Motor neuron (in vitro differentiated cells): ENCODE measurements around the gene RPE65. TPM values are rescaled to one million over a fixed set of nuclear protein-coding genes. Genes with fewer than 3 reads are reported as not detected.
A peak's percentile ranks its signal among the peaks of the same experiment; 100 is the strongest.
"Not testable (repeated sequence)": the region's sequence is repeated elsewhere in the genome, so short reads cannot be mapped to it uniquely, and the experiment has no call there.

Experiments used
- ATAC-seq, 8 experiments: fragments of 200-7000 bp; cut with Tn5 transposase; replicated peaks in 6 of 8; 2 replicates each; pipeline ENCODE4 v1.8.0; 2021; ENCODE audit warnings: mild to moderate bottlenecking in 8 of 8, moderate library complexity in 8 of 8
- H3K27ac ChIP-seq, 2 donors: fragments of 250-450 bp; sonication (Bioruptor Pico); 2 replicates each; pipeline ENCODE4 v1.9.0; 2021; ENCODE audit warnings: antibody characterized with exemption in 2 of 2, mild to moderate bottlenecking in 2 of 2, moderate library complexity in 1 of 2
- H3K4me1 ChIP-seq, 2 donors: fragments of 250-450 bp; sonication (Bioruptor Pico); replicated peaks in 1 of 2; 2 replicates each; pipeline ENCODE4 v1.6.1; 2021; ENCODE audit warnings: antibody characterized with exemption in 2 of 2, mild to moderate bottlenecking in 2 of 2, moderate library complexity in 1 of 2
- H3K4me3 ChIP-seq, 5 donors: fragments of 250-450 bp; sonication (Bioruptor Pico); 2 replicates each; pipeline ENCODE4 v1.9.0; 2021; ENCODE audit warnings: antibody characterized with exemption in 5 of 5, mild to moderate bottlenecking in 5 of 5, moderate library complexity in 4 of 5
- WGBS, 10 experiments: fragments of 450-650 bp; shearing (Covaris generic); methylation state at CpG; one replicate each; pipeline ENCODE4 v1.0.0; 2022; 5-methylcytosine and 5-hydroxymethylcytosine counted together
- in situ Hi-C, 9 experiments: fragments of 400-800 bp; cut with MboI; loops; one replicate each; pipeline ENCODE4 v1.15.0; 2021; ENCODE audit warnings: low sequenced_read_pairs in 9 of 9, low pct_unique_long_range_greater_than_20kb in 2 of 9; ENCODE audit not compliant: unreplicated experiment in 9 of 9
- total RNA-seq, 8 experiments: library from RNA; unstranded; fragments of 300-600 nt; gene quantifications; 2 replicates each; pipeline versions ENCODE4 v1.2.3 to v1.2.4, GENCODE V29; 2022

Gene RPE65
- total RNA-seq, 8 experiments from 2014 or later: 1.2 to 17.0 TPM; not detected in 6

GRCh38 chr1:68478662-68479061 is 28.9 kb upstream of the RPE65 start:
- in situ Hi-C loops: no loop called here
- Histone ChIP-seq H3K27ac (no peak overlapping the region), H3K4me1 (no peaks in the 10 kb centered on the region), H3K4me3 (no peak overlapping the region)
- 24 to 100% (median 42%) methylated on average over 1 to 2 of the region's 2 CpGs; no CpG with 5 or more reads in 1 of the 10 experiments for WGBS, 10 experiments
- no peak for ATAC-seq

GRCh38 chr1:68476626-68477025 is 26.9 kb upstream of the RPE65 start:
- H3K27ac ChIP-seq, H3K4me1 ChIP-seq, ATAC-seq, in situ Hi-C loops, H3K4me3 ChIP-seq: not testable (repeated sequence)
- 74 to 100% (median 94%) methylated on average over 1 to 2 of the region's 2 CpGs; no CpG with 5 or more reads in 2 of the 10 experiments for WGBS, 10 experiments

- Histone ChIP-seq H3K4me3 (no peak overlapping the region), H3K4me1 (no peaks in the 10 kb centered on the region), H3K27ac (no peak overlapping the region)
- no peak for ATAC-seq
- in situ Hi-C loops: loop anchor here in 1 of 9 experiments (25.0 kb wide), 1 partner anchor 1639 kb away; no protein-coding TSS in a partner anchor
Measured at GRCh38 chr1:68473060-68473459, 23.3 kb upstream of the RPE65 start.

- Histone ChIP-seq H3K4me3 (no peak overlapping the region), H3K4me1 (no peaks in the 10 kb centered on the region), H3K27ac (no peak overlapping the region)
- 38 to 94% (median 69%) methylated on average over 1 to 2 of the region's 2 CpGs for WGBS, 10 experiments
- in situ Hi-C loops: loop anchor here in 1 of 9 experiments (25.0 kb wide), 1 partner anchor 1642 kb away; no protein-coding TSS in a partner anchor
- ATAC-seq: peak in 3 of 8 experiments; percentile 18 to 45 (median 25)
Measured at GRCh38 chr1:68470388-68470970, 20.7 kb upstream of the RPE65 start.

- 25 to 49% (median 33%) methylated on average over 4 to 6 of the region's 6 CpGs; no CpG with 5 or more reads in 1 of the 10 experiments for whole genome bisulfite sequencing, 10 experiments
- H3K4me3 ChIP-seq: no peak overlapping the region
- peak in 2 of 8 experiments; percentile 23 to 32 for ATAC-seq
- no peak overlapping the region for H3K27ac ChIP-seq
- H3K4me1 ChIP-seq: no peaks in the 10 kb centered on the region
- in situ Hi-C loops: loop anchor here in 1 of 9 experiments (25.0 kb wide), 1 partner anchor 1647 kb away; no protein-coding TSS in a partner anchor
Measured at GRCh38 chr1:68464891-68465290, 15.1 kb upstream of the RPE65 start.

- WGBS, 10 experiments: 47 to 100% (median 84%) methylated on average over 1 to 4 of the region's 4 CpGs
- no peak overlapping the region for H3K4me3 ChIP-seq
- in situ Hi-C loops: loop anchor here in 1 of 9 experiments (25.0 kb wide), 1 partner anchor 1651 kb away; no protein-coding TSS in a partner anchor
- H3K27ac ChIP-seq: no peak overlapping the region
- no peaks in the 10 kb centered on the region for H3K4me1 ChIP-seq
- no peak for ATAC-seq
Measured at GRCh38 chr1:68460935-68461334, 11.2 kb upstream of the RPE65 start.

- Histone ChIP-seq H3K4me1 (no peaks in the 10 kb centered on the region), H3K4me3 (no peak overlapping the region), H3K27ac (no peak overlapping the region)
- no peak for ATAC-seq
- in situ Hi-C loops: loop anchor here in 1 of 9 experiments (25.0 kb wide), 1 partner anchor 1653 kb away; no protein-coding TSS in a partner anchor
- 60 to 100% (median 83%) methylated on average over 1 of the region's 1 CpG; no CpG with 5 or more reads in 2 of the 10 experiments for WGBS, 10 experiments
Measured at GRCh38 chr1:68459796-68460195, 10.0 kb upstream of the RPE65 start.

GRCh38 chr1:68459091-68459490 is 9.3 kb upstream of the RPE65 start:
- Histone ChIP-seq H3K27ac (no peak overlapping the region), H3K4me3 (no peak overlapping the region), H3K4me1 (no peaks in the 10 kb centered on the region)
- no peak for ATAC-seq
- 0 to 93% (median 74%) methylated on average over 1 to 2 of the region's 2 CpGs for WGBS, 10 experiments
- in situ Hi-C loops: loop anchor here in 1 of 9 experiments (25.0 kb wide), 1 partner anchor 1653 kb away; no protein-coding TSS in a partner anchor

GRCh38 chr1:68456202-68456601 is 6.4 kb upstream of the RPE65 start:
- no peak overlapping the region for H3K27ac ChIP-seq
- 78 to 100% (median 89%) methylated on average over 1 of the region's 1 CpG; no CpG with 5 or more reads in 5 of the 10 experiments for WGBS, 10 experiments
- in situ Hi-C loops: loop anchor here in 1 of 9 experiments (25.0 kb wide), 1 partner anchor 1656 kb away; no protein-coding TSS in a partner anchor
- no peak for ATAC-seq
- H3K4me1 ChIP-seq: no peaks in the 10 kb centered on the region
- no peak overlapping the region for H3K4me3 ChIP-seq

- in situ Hi-C loops: loop anchor here in 1 of 9 experiments (25.0 kb wide), 1 partner anchor 1658 kb away; no protein-coding TSS in a partner anchor
- Histone ChIP-seq H3K4me1 (peaks cover 0 to 6% of the 10 kb centered on the region in 2 donors), H3K4me3 (no peak overlapping the region), H3K27ac (no peak overlapping the region)
- no peak for ATAC-seq
- WGBS, 10 experiments: 40 to 100% (median 87%) methylated on average over 1 to 2 of the region's 2 CpGs; no CpG with 5 or more reads in 2 of the 10 experiments
Measured at GRCh38 chr1:68454534-68454933, 4.8 kb upstream of the RPE65 start.

GRCh38 chr1:68453060-68453670 is 3.4 kb upstream of the RPE65 start:
- Histone ChIP-seq H3K4me1 (peaks cover 0 to 7% of the 10 kb centered on the region in 2 donors), H3K27ac (no peak overlapping the region), H3K4me3 (no peak overlapping the region)
- in situ Hi-C loops: loop anchor here in 1 of 9 experiments (25.0 kb wide), 1 partner anchor 1659 kb away; no protein-coding TSS in a partner anchor
- no peak for ATAC-seq
- 70 to 100% (median 83%) methylated on average over 3 to 8 of the region's 8 CpGs; no CpG with 5 or more reads in 1 of the 10 experiments for WGBS, 10 experiments

- in situ Hi-C loops: loop anchor here in 1 of 9 experiments (25.0 kb wide), 1 partner anchor 336 kb away; no protein-coding TSS in a partner anchor
- 29 to 100% (median 82%) methylated on average over 1 to 7 of the region's 7 CpGs; no CpG with 5 or more reads in 2 of the 10 experiments for WGBS, 10 experiments
- Histone ChIP-seq H3K4me1 (peaks cover 0 to 7% of the 10 kb centered on the region in 2 donors), H3K4me3 (no peak overlapping the region), H3K27ac (no peak overlapping the region)
- ATAC-seq: no peak
Measured at GRCh38 chr1:68448365-68448764, 1.4 kb downstream of the RPE65 start.

- H3K4me1 ChIP-seq: peaks cover 0 to 7% of the 10 kb centered on the region in 2 donors
- H3K4me3 ChIP-seq: no peak overlapping the region
- peak in 3 of 8 experiments; percentile 33 to 55 (median 40) for ATAC-seq
- no peak overlapping the region for H3K27ac ChIP-seq
- in situ Hi-C loops: loop anchor here in 1 of 9 experiments (25.0 kb wide), 1 partner anchor 333 kb away; no protein-coding TSS in a partner anchor
- 31 to 79% (median 60%) methylated on average over 1 to 6 of the region's 6 CpGs; no CpG with 5 or more reads in 1 of the 10 experiments for WGBS, 10 experiments
Measured at GRCh38 chr1:68445709-68446108, 4.0 kb downstream of the RPE65 start.
